ENCODE data around the gene SHISAL1.

SHISAL1 gene

GRCh38 chr22:44246615-44247326 lies 66.0 kb downstream of the SHISAL1 start:
- no peaks in the 10 kb centered on the region for H3K79me2 ChIP-seq (ENCODE audit: insufficient read depth, low read length)
- no peaks in the 10 kb centered on the region for H4K20me1 ChIP-seq (ENCODE audit: insufficient read depth, low read length)
- H3K9me2 ChIP-seq (ENCODE audit: low read depth, low read length) = no peaks in the 10 kb centered on the region
- H3K27me3 ChIP-seq (ENCODE audit: insufficient read depth, low read length) = peaks cover 8% of the 10 kb centered on the region; the same call in 1 of the 2 replicates
- no peaks in the 10 kb centered on the region for H3F3A ChIP-seq (ENCODE audit: insufficient read depth, low read length)
- H3K9ac ChIP-seq (ENCODE audit: low read length) = no peak overlapping the region
- 0 out of 2 replicates have a peak, but pooled peaks cover 4% of the 10 kb centered on the region for H3K9me3 ChIP-seq (ENCODE audit: low read length)
- H3K36me3 ChIP-seq (ENCODE audit: insufficient read depth, low read length) = no peaks in the 10 kb centered on the region
- H3K4me1 ChIP-seq (ENCODE audit: insufficient read depth, low read length, severe bottlenecking) = no peaks in the 10 kb centered on the region
- H3K27ac ChIP-seq (ENCODE audit: low read depth, low read length, poor library complexity, severe bottlenecking) = no peak overlapping the region
- H2AFZ ChIP-seq (ENCODE audit: low read length) = no peak overlapping the region
- TF ChIP-seq CTCF (IDR thresholded peaks at IDR 0.05; ENCODE audit: low read length) (no peak), EZH2 (IDR thresholded peaks at IDR 0.05; ENCODE audit: borderline replicate concordance, low read length) (no peak)
- H3K4me3 ChIP-seq (ENCODE audit: low read depth, low read length, poor library complexity, severe bottlenecking) = no peak overlapping the region
- H3K4me2 ChIP-seq (ENCODE audit: low read length) = no peak overlapping the region

GRCh38 chr22:44245867-44246266 lies 66.9 kb downstream of the SHISAL1 start:
- Histone ChIP-seq H3K36me3 (ENCODE audit: insufficient read depth, low read length) (no peaks in the 10 kb centered on the region), H3K9me3 (ENCODE audit: low read length) (0 out of 2 replicates have a peak, but pooled peaks cover 4% of the 10 kb centered on the region), H3K27ac (ENCODE audit: low read depth, low read length, poor library complexity, severe bottlenecking) (no peak overlapping the region), H3K27me3 (ENCODE audit: insufficient read depth, low read length) (peaks cover 8% of the 10 kb centered on the region; the same call in 1 of the 2 replicates), H3K4me3 (ENCODE audit: low read depth, low read length, poor library complexity, severe bottlenecking) (no peak overlapping the region), H3K4me1 (ENCODE audit: insufficient read depth, low read length, severe bottlenecking) (no peaks in the 10 kb centered on the region), H3K4me2 (ENCODE audit: low read length) (no peak overlapping the region), H3F3A (ENCODE audit: insufficient read depth, low read length) (no peaks in the 10 kb centered on the region), H4K20me1 (ENCODE audit: insufficient read depth, low read length) (no peaks in the 10 kb centered on the region), H3K9ac (ENCODE audit: low read length) (no peak overlapping the region), H3K79me2 (ENCODE audit: insufficient read depth, low read length) (no peaks in the 10 kb centered on the region), H2AFZ (ENCODE audit: low read length) (no peak overlapping the region), H3K9me2 (ENCODE audit: low read depth, low read length) (no peaks in the 10 kb centered on the region)
- TF ChIP-seq EZH2 (IDR thresholded peaks at IDR 0.05; ENCODE audit: borderline replicate concordance, low read length) (no peak), CTCF (IDR thresholded peaks at IDR 0.05; ENCODE audit: low read length) (no peak)

- Histone ChIP-seq H3K27ac (ENCODE audit: low read depth, low read length, poor library complexity, severe bottlenecking) (no peak overlapping the region), H2AFZ (ENCODE audit: low read length) (no peak overlapping the region), H3K4me1 (ENCODE audit: insufficient read depth, low read length, severe bottlenecking) (no peaks in the 10 kb centered on the region), H3F3A (ENCODE audit: insufficient read depth, low read length) (no peaks in the 10 kb centered on the region), H3K36me3 (ENCODE audit: insufficient read depth, low read length) (no peaks in the 10 kb centered on the region), H3K27me3 (ENCODE audit: insufficient read depth, low read length) (peaks cover 4% of the 10 kb centered on the region; the same call in 1 of the 2 replicates), H4K20me1 (ENCODE audit: insufficient read depth, low read length) (no peaks in the 10 kb centered on the region), H3K9me2 (ENCODE audit: low read depth, low read length) (no peaks in the 10 kb centered on the region), H3K9ac (ENCODE audit: low read length) (no peak overlapping the region), H3K4me3 (ENCODE audit: low read depth, low read length, poor library complexity, severe bottlenecking) (no peak overlapping the region), H3K79me2 (ENCODE audit: insufficient read depth, low read length) (no peaks in the 10 kb centered on the region), H3K4me2 (ENCODE audit: low read length) (no peak overlapping the region), H3K9me3 (ENCODE audit: low read length) (0 out of 2 replicates have a peak, but pooled peaks cover 4% of the 10 kb centered on the region)
- no peak for TF ChIP-seq EZH2 (IDR thresholded peaks at IDR 0.05; ENCODE audit: borderline replicate concordance, low read length)
- TF ChIP-seq CTCF (IDR thresholded peaks at IDR 0.05; ENCODE audit: low read length) = no peak
These were observed 67.3 kb downstream of the SHISAL1 start for GRCh38 chr22:44245438-44245837.
